PC-3 (cell line): Measurements from ENCODE around the gene PGF. TPM values are rescaled to one million over a fixed set of nuclear protein-coding genes. Genes with fewer than 3 reads are reported as not detected.

Source experiments
- ATAC-seq: fragments of 200-7000 bp; cut with Tn5 transposase; 2 replicates; pipeline ENCODE4 v1.9.1; 2020; ENCODE audit warnings: mild to moderate bottlenecking, moderate library complexity
- BruUV-seq: library from RNA; stranded (reverse); fragments of 400-500 nt; replicated peaks from 2 replicates; lab custom pipeline; 2021; lab: Mats Ljungman, UMichigan
- CTCF ChIA-PET: fragments of 300-600 bp; sonication (Branson Sonifier 250); formaldehyde crosslinking; loops from one replicate; lab custom pipeline; 2022; ENCODE audit warnings: antibody characterized with exemption; lab: Charles Lee
- POLR2A ChIA-PET: fragments of 300-600 bp; sonication (Branson Sonifier 250); formaldehyde crosslinking; loops from one replicate; lab custom pipeline; 2022; ENCODE audit warnings: antibody characterized with exemption; ENCODE audit not compliant: unreplicated experiment; lab: Charles Lee
- DNase-seq: peaks from one replicate; pipeline ENCODE4 v3.0.0-alpha.2; 2015
- H2AFZ ChIP-seq: fragments of 300-600 bp; sonication (generic); 2 replicates; pipeline ENCODE4 v1.6.0; 2016; ENCODE audit warnings: antibody characterized with exemption, low read length
- H3F3A ChIP-seq: fragments of 300-600 bp; sonication (generic); one replicate; pipeline ENCODE4 v1.6.0; 2017; ENCODE audit warnings: antibody characterized with exemption, low read length, control low read depth, mild to moderate bottlenecking; ENCODE audit not compliant: unreplicated experiment
- H3K27ac ChIP-seq: fragments of 300-600 bp; sonication (generic); 2 replicates; pipeline ENCODE4 v1.5.1; 2016; ENCODE audit warnings: mild to moderate bottlenecking, low read length
- H3K27me3 ChIP-seq: fragments of 300-600 bp; sonication (generic); 2 replicates; pipeline ENCODE4 v1.6.1; 2016; ENCODE audit warnings: low read length, mixed read lengths
- H3K36me3 ChIP-seq: fragments of 300-600 bp; sonication (generic); 2 replicates; pipeline ENCODE4 v1.6.1; 2016; ENCODE audit warnings: low read depth, mixed run types, low read length, mixed read lengths
- H3K4me1 ChIP-seq: fragments of 300-600 bp; sonication (generic); 2 replicates; pipeline ENCODE4 v1.5.1; 2016; ENCODE audit warnings: low read length; ENCODE audit not compliant: insufficient read depth
- H3K4me2 ChIP-seq: fragments of 300-600 bp; sonication (generic); 2 replicates; pipeline ENCODE4 v1.6.0; 2016; ENCODE audit warnings: low read length
- H3K4me3 ChIP-seq: fragments of 300-600 bp; sonication (generic); 2 replicates; pipeline ENCODE4 v1.5.1; 2016; ENCODE audit warnings: mild to moderate bottlenecking, low read length, mixed read lengths
- H3K79me2 ChIP-seq: fragments of 300-600 bp; sonication (generic); 2 replicates; pipeline ENCODE4 v1.6.1; 2017; ENCODE audit warnings: low read length, mixed read lengths
- H3K9ac ChIP-seq: fragments of 300-600 bp; sonication (generic); 2 replicates; pipeline ENCODE4 v1.6.0; 2016; ENCODE audit warnings: mild to moderate bottlenecking, low read length
- H3K9me2 ChIP-seq: fragments of 300-600 bp; sonication (generic); replicated peaks from 2 replicates; pipeline ENCODE4 v1.6.1; 2016; ENCODE audit warnings: mixed run types, low read length, mixed read lengths
- H3K9me3 ChIP-seq: fragments of 300-600 bp; sonication (generic); 2 replicates; pipeline ENCODE4 v1.6.1; 2016; ENCODE audit warnings: low read length, mixed read lengths
- H4K20me1 ChIP-seq: fragments of 300-600 bp; sonication (generic); 2 replicates; pipeline ENCODE4 v1.6.1; 2016; ENCODE audit warnings: low read length, mixed read lengths
- CTCF ChIP-seq: fragments of 300-600 bp; sonication (generic); conservative IDR thresholded peaks from 2 replicates; pipeline ENCODE4 v1.5.1; 2017; ENCODE audit warnings: antibody characterized with exemption, low read depth, mild to moderate bottlenecking, low read length
- EZH2 ChIP-seq: fragments of 300-600 bp; sonication (generic); IDR thresholded peaks from one replicate; pipeline ENCODE4 v1.6.1; 2017; ENCODE audit warnings: antibody characterized with exemption, mild to moderate bottlenecking, low read length; ENCODE audit not compliant: unreplicated experiment
- EZH2phosphoT487 ChIP-seq: fragments of 300-600 bp; sonication (generic); IDR thresholded peaks from 2 replicates; pipeline ENCODE4 v1.6.1; 2018; ENCODE audit warnings: mild to moderate bottlenecking, antibody characterized with exemption, low read length, borderline replicate concordance
- intact Hi-C: fragments of 100-400 bp; cut with micrococcal nuclease; formaldehyde crosslinking; loops from 2 replicates; pipeline ENCODE4 v1.9.0; 2023
- total RNA-seq: library from RNA; depleted of rRNA; stranded (reverse); fragments of >200 nt; gene quantifications from 2 replicates; pipeline ENCODE4 v1.2.3, GENCODE V29; 2014

PGF gene
- total RNA-seq, 1 experiment from 2014 or later = 0.26 TPM

DNA sequence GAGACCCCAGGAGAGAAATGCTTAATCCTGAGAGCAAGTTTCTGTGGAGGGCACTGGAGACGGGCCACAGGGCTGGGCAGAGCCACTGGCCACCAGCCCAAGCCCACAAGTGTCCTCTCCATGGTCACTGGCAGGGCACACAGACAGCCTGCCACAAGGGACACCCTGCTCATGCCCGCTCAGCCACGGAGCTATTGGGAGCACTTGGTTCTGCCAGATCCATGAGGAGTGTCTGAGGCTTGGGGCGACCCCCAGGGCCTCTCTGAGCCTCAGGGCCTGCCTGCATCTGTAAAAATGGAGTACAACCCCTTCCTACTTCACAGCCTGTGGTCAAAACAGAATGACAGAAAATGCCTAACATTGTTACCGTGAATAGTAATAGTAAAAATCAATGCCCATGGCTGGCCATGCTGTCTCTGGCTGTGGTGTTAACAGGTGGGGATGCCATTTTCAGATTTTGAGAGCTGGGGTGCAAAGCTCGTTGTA, 3.2 kb downstream of the PGF start:
- Histone ChIP-seq H2AFZ (no peak overlapping the region), H3F3A (no peaks in the 10 kb centered on the region), H3K9ac (no peak overlapping the region), H3K9me3 (no peaks in the 10 kb centered on the region), H4K20me1 (no peaks in the 10 kb centered on the region), H3K79me2 (no peaks in the 10 kb centered on the region), H3K9me2 (no peaks in the 10 kb centered on the region), H3K27me3 (no peaks in the 10 kb centered on the region), H3K4me3 (no peak overlapping the region), H3K4me1 (no peaks in the 10 kb centered on the region; the same call in 1 of the 2 replicates), H3K4me2 (no peak overlapping the region), H3K27ac (no peak overlapping the region), H3K36me3 (no peaks in the 10 kb centered on the region)
- TF ChIP-seq EZH2 = no peak
- TF ChIP-seq EZH2phosphoT487 = no peak
- TF ChIP-seq CTCF = no peak
- ChIA-PET CTCF (no interaction called here), POLR2A (no interaction called here)
- intact Hi-C loops = no loop called here
- ATAC-seq (no peak), DNase-seq (no peak)
- BruUV-seq = no TSS peak

DNA sequence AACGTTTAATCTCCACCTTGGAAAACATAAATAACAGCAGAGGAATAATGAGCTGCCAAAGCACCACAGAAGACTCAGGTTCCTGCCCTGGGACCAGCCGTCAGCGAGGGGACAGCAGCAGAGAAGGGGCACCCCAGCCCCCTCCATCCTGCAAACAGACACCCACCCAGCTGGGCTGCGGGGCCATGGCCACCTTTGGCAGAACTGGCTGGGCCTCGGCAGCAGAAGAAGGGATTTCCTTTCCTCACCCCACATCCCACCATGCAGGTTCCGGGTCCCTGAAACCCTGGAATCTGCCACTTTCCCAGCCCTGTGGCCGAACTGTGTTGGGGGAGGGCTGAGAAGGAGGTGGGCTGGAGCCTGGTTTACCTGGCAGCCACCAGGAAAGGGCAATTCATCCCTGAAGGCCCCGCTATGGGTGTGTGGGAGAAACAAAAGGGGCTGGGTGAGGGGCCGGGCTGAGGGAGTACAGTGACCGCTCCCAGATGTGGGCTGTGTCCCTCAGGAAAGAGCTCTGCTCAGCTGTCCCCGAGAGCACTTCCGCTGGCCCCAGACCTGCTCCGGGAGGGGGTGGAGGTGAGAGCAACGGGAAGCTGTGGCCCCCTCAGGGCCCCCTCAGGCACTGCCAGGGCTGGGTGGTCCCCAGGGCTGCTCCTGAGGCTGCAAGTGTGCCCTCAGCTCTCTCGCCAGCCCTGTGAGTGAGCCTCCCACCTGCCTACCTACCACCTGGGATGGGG, 3.8 kb downstream of the PGF start:
- intact Hi-C loops = no loop called here
- DNase-seq = no peak
- Histone ChIP-seq H3K4me2 (no peak overlapping the region), H2AFZ (no peak overlapping the region), H3K9me3 (no peaks in the 10 kb centered on the region), H3K36me3 (no peaks in the 10 kb centered on the region), H4K20me1 (no peaks in the 10 kb centered on the region), H3K9ac (no peak overlapping the region), H3K79me2 (no peaks in the 10 kb centered on the region), H3K27ac (no peak overlapping the region), H3F3A (no peaks in the 10 kb centered on the region), H3K27me3 (no peaks in the 10 kb centered on the region), H3K9me2 (no peaks in the 10 kb centered on the region), H3K4me3 (no peak overlapping the region), H3K4me1 (no peaks in the 10 kb centered on the region; the same call in 1 of the 2 replicates)
- no TSS peak for BruUV-seq
- ChIA-PET CTCF (no interaction called here), POLR2A (interaction anchor here (0.6 kb wide), 1 partner anchor 20 kb away, joined by 3 read pairs; no protein-coding TSS in a partner anchor)
- TF ChIP-seq CTCF = no peak
- TF ChIP-seq EZH2 = no peak
- TF ChIP-seq EZH2phosphoT487 = no peak
- ATAC-seq = no peak

DNA sequence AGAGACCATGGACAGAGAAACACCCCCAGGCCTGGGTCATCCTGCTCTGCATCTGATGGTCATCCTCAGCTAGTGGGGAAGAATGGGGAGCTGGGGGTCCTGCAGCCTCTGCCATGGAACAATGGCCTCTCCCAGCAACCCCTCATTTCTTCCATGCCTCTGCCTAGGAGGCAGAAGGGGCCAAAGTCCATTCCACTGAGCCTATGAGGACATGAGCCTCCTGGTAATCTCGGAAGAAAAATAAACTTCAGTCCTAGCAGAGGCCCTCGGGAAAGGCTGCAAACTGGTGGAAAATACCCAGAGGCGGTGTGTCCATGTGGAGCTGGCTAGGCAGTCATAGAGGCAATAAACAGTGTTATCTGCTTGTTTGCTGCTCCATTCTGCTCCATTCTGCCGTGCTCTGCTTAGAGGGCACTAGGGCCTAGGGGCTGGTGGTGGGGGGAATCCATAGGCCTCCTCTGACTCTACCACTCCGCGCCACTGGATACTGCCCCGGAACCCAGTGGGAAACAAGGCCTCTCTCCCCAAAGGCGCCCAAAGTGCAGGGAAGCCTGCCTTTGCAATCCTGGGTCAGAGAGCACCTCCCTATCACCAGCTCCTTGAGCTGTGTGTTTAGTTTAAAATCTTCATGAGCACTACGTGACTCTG, 4.5 kb downstream of the PGF start:
- intact Hi-C loops = no loop called here
- Histone ChIP-seq H3K36me3 (no peaks in the 10 kb centered on the region), H3K9me2 (no peaks in the 10 kb centered on the region), H3K9me3 (no peaks in the 10 kb centered on the region), H3K9ac (no peak overlapping the region), H3F3A (no peaks in the 10 kb centered on the region), H3K27me3 (no peaks in the 10 kb centered on the region), H3K4me1 (peaks cover 6% of the 10 kb centered on the region), H2AFZ (no peak overlapping the region), H3K4me3 (no peak overlapping the region), H3K79me2 (no peaks in the 10 kb centered on the region), H4K20me1 (no peaks in the 10 kb centered on the region), H3K4me2 (no peak overlapping the region), H3K27ac (no peak overlapping the region)
- BruUV-seq = no TSS peak
- no peak for TF ChIP-seq EZH2
- DNase-seq = no peak
- ATAC-seq = no peak
- CTCF ChIA-PET = no interaction called here
- POLR2A ChIA-PET = interaction anchor here (0.6 kb wide), 1 partner anchor 21 kb away, joined by 3 read pairs; no protein-coding TSS in a partner anchor
